Keratinocyte (primary cell): ENCODE measurements around the gene ATP2B1. TPM values are rescaled to one million over a fixed set of nuclear protein-coding genes. Genes with fewer than 3 reads are reported as not detected.

Experiments used
- DNase-seq: peaks from one replicate; pipeline ENCODE4 v3.0.0-alpha.2; 2011; ENCODE audit warnings: low read depth, missing footprints, low spot score
- FAIRE-seq: peaks from 2 replicates; lab custom pipeline; 2011; peaks lifted over from hg19 to GRCh38; lab: Jason Lieb, UNC
- H2AFZ ChIP-seq: 2 replicates; pipeline ENCODE4 v1.6.0; 2012; ENCODE audit warnings: low read length, control low read depth, inconsistent platforms; ENCODE audit not compliant: control insufficient read depth
- H3K27ac ChIP-seq: 2 replicates; pipeline ENCODE4 v1.5.1; 2011; ENCODE audit warnings: low read length; ENCODE audit not compliant: control insufficient read depth, insufficient read depth
- H3K27me3 ChIP-seq: 3 replicates; pipeline ENCODE4 v1.6.0; 2011; ENCODE audit warnings: low read length; ENCODE audit not compliant: control insufficient read depth, insufficient read depth; ENCODE audit errors: extremely low read depth
- H3K36me3 ChIP-seq, 2 experiments: 2 replicates in 1 of 2; 3 replicates in 1 of 2; pipeline ENCODE4 v1.5.1; 2011; ENCODE audit warnings: low read length in 2 of 2, mild to moderate bottlenecking in 1 of 2; ENCODE audit not compliant: control insufficient read depth in 2 of 2, insufficient read depth in 2 of 2; ENCODE audit errors: extremely low read depth in 1 of 2
- H3K4me1 ChIP-seq: 3 replicates; pipeline ENCODE4 v1.5.1; 2011; ENCODE audit warnings: low read length; ENCODE audit not compliant: control insufficient read depth, insufficient read depth; ENCODE audit errors: extremely low read depth
- H3K4me2 ChIP-seq: 3 replicates; pipeline ENCODE4 v1.6.0; 2011; ENCODE audit warnings: low read depth, low read length; ENCODE audit not compliant: control insufficient read depth, insufficient read depth; ENCODE audit errors: extremely low read depth
- H3K4me3 ChIP-seq, 3 experiments: fragments of 200-600 bp in 1 of 3; sonication (generic) in 1 of 3; 2 replicates in 2 of 3; 3 replicates in 1 of 3; pipeline ENCODE4 v1.5.1; 2011 to 2016; ENCODE audit warnings: low read length in 3 of 3, mild to moderate bottlenecking in 3 of 3, control low read depth in 2 of 3, inconsistent platforms in 1 of 3, low read depth in 1 of 3, mixed read lengths in 1 of 3, mixed run types in 1 of 3, moderate library complexity in 1 of 3; ENCODE audit not compliant: control insufficient read depth in 2 of 3, insufficient read depth in 2 of 3; ENCODE audit errors: extremely low read depth in 1 of 3
- H3K79me2 ChIP-seq: 2 replicates; pipeline ENCODE4 v1.6.0; 2012; ENCODE audit warnings: low read length; ENCODE audit not compliant: control insufficient read depth, insufficient read depth
- H3K9ac ChIP-seq: 3 replicates; pipeline ENCODE4 v1.6.0; 2011; ENCODE audit warnings: low read length; ENCODE audit not compliant: control insufficient read depth, insufficient read depth; ENCODE audit errors: extremely low read depth
- H3K9me1 ChIP-seq: 3 replicates; pipeline ENCODE4 v1.6.0; 2011; ENCODE audit warnings: low read length; ENCODE audit not compliant: control insufficient read depth, insufficient read depth; ENCODE audit errors: extremely low read depth
- H3K9me3 ChIP-seq: 2 replicates; pipeline ENCODE4 v1.5.1; 2012; ENCODE audit warnings: low read depth, low read length; ENCODE audit not compliant: control insufficient read depth
- H4K20me1 ChIP-seq: 3 replicates; pipeline ENCODE4 v1.6.0; 2011; ENCODE audit warnings: low read length; ENCODE audit not compliant: control insufficient read depth, insufficient read depth; ENCODE audit errors: extremely low read depth
- EZH2 ChIP-seq: IDR thresholded peaks from one replicate; pipeline ENCODE4 v1.6.1; 2012; ENCODE audit warnings: inconsistent platforms, mild to moderate bottlenecking, low read length, moderate library complexity
- dilution Hi-C: fragments of 300-500 bp; cut with MboI; formaldehyde crosslinking; loops from one replicate; pipeline ENCODE4 v1.7.0; 2020; ENCODE audit warnings: low sequenced_read_pairs; ENCODE audit not compliant: extremely low pct_ligation_motif_present
- polyA plus RNA-seq, 5 experiments: library from polyadenylated mRNA; depleted of rRNA in 3 of 5; stranded (reverse) in 3 of 5; stranded (forward) in 1 of 5; unstranded in 1 of 5; fragments of >200 nt; gene quantifications; 1 replicate in 1 of 5; 2 replicates in 3 of 5; 3 replicates in 1 of 5; pipeline versions ENCODE4 v1.2.1 to v1.2.3, GENCODE V29; 2011 to 2012; ENCODE audit warnings: missing spikeins in 2 of 5, low read depth in 1 of 5, low replicate concordance in 1 of 5
- TF ChIP-seq, protein P1 (sequence below), 3 experiments: IDR thresholded peaks in 1 of 3; conservative IDR thresholded peaks in 1 of 3; optimal IDR thresholded peaks in 1 of 3; 2 replicates in 2 of 3; 3 replicates in 1 of 3; pipeline versions ENCODE3 to v1.5.1; 2011; ENCODE audit warnings: low read length in 3 of 3, mild to moderate bottlenecking in 3 of 3, moderate library complexity in 2 of 3, control low read depth in 1 of 3, inconsistent platforms in 1 of 3; ENCODE audit not compliant: insufficient read depth in 2 of 3; ENCODE audit errors: extremely low read depth in 1 of 3

ATP2B1 gene
- polyA plus RNA-seq, 1 donor (not counting 4 experiments of a cell fraction or from before 2014, with no cell fraction given) = 24.6 TPM

DNA sequence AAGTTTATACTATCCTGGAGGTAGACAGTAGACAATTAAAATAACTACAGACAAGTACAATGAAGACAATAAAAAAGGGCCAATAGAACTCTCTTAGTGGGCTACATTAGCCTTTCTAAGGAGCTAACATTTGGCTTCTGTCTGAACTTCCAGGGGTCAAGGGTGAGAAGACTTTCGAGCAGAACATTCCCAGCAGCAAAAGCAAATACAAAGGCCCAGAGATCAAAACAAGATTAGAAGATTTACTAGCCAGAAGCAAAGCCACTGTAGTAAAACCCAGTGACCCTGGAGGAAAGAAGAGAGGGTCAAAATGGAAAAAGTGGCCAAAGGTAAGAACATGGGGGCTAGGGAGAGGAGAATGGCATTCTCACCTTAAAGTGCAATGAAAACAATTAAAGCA is 63.2 kb downstream of the ATP2B1 start:
- FAIRE-seq = no peak
- Histone ChIP-seq H4K20me1 (peaks cover 4% of the 10 kb centered on the region), H3K36me3 (no peaks in the 10 kb centered on the region), H3K4me2 (no peak overlapping the region), H3K79me2 (peaks cover 24% of the 10 kb centered on the region), H3K9ac (no peak overlapping the region), H3K4me3 (no peak overlapping the region), H3K9me1 (no peaks in the 10 kb centered on the region), H3K9me3 (no peaks in the 10 kb centered on the region), H3K4me1 (peaks cover 7% of the 10 kb centered on the region), H3K27ac (no peak overlapping the region), H3K27me3 (no peaks in the 10 kb centered on the region), H2AFZ (no peak overlapping the region)
- dilution Hi-C loops = no loop called here
- TF ChIP-seq, protein P1, sequence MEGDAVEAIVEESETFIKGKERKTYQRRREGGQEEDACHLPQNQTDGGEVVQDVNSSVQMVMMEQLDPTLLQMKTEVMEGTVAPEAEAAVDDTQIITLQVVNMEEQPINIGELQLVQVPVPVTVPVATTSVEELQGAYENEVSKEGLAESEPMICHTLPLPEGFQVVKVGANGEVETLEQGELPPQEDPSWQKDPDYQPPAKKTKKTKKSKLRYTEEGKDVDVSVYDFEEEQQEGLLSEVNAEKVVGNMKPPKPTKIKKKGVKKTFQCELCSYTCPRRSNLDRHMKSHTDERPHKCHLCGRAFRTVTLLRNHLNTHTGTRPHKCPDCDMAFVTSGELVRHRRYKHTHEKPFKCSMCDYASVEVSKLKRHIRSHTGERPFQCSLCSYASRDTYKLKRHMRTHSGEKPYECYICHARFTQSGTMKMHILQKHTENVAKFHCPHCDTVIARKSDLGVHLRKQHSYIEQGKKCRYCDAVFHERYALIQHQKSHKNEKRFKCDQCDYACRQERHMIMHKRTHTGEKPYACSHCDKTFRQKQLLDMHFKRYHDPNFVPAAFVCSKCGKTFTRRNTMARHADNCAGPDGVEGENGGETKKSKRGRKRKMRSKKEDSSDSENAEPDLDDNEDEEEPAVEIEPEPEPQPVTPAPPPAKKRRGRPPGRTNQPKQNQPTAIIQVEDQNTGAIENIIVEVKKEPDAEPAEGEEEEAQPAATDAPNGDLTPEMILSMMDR (optimal IDR thresholded peaks at IDR 0.05 in 1 of 3, IDR thresholded peaks at IDR 0.05 in 1 of 3, conservative IDR thresholded peaks at IDR 0.05 in 1 of 3; ENCODE audit: extremely low read depth in 1 of 3, insufficient read depth in 2 of 3, low read length in 3 of 3) = no peak
- no peak for TF ChIP-seq EZH2
- no peak for DNase-seq

DNA sequence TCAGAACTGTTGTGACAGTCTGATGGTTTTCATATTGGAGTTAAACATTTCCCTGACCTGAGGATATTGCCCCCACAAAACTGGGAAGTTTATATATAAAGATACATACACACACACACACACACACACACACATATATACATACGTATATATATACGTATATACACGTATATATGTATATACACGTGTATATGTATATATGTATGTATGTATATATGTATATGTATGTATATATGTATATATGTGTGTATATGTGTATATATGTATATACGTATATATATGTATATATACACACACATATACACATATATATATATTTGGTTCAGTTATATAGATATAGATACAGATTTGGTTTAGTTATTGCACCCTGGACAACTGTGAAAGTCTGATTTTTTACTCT is 65.7 kb downstream of the ATP2B1 start:
- no peak overlapping the region for H3K4me3 ChIP-seq
- no peak overlapping the region for H2AFZ ChIP-seq
- no peaks in the 10 kb centered on the region for H3K9me1 ChIP-seq
- H4K20me1 ChIP-seq = peaks cover 4% of the 10 kb centered on the region
- TF ChIP-seq EZH2 = no peak
- TF ChIP-seq, protein P1 (optimal IDR thresholded peaks at IDR 0.05 in 1 of 3, IDR thresholded peaks at IDR 0.05 in 1 of 3, conservative IDR thresholded peaks at IDR 0.05 in 1 of 3; ENCODE audit: extremely low read depth in 1 of 3, insufficient read depth in 2 of 3, low read length in 3 of 3) = no peak
- H3K36me3 ChIP-seq = no peaks in the 10 kb centered on the region
- no peak for DNase-seq
- no peaks in the 10 kb centered on the region for H3K9me3 ChIP-seq
- dilution Hi-C loops = no loop called here
- H3K9ac ChIP-seq = no peak overlapping the region
- H3K79me2 ChIP-seq = peaks cover 24% of the 10 kb centered on the region
- H3K27ac ChIP-seq = no peak overlapping the region
- FAIRE-seq = no peak
- no peak overlapping the region for H3K4me2 ChIP-seq
- no peaks in the 10 kb centered on the region for H3K4me1 ChIP-seq
- no peaks in the 10 kb centered on the region for H3K27me3 ChIP-seq
